GM23248 (cell line): Measurements from ENCODE around the gene RUFY3.
"Not testable (repeated sequence)": the region's sequence is repeated elsewhere in the genome, so short reads cannot be mapped to it uniquely, and the experiment has no call there.

Experiments used
- EZH2 ChIP-seq: fragments of 200-600 bp; sonication (generic); IDR thresholded peaks from 2 replicates; pipeline ENCODE4 v1.6.1; 2018; ENCODE audit warnings: antibody characterized with exemption, mild to moderate bottlenecking; ENCODE audit not compliant: insufficient read depth, poor library complexity, severe bottlenecking
- EZH2phosphoT487 ChIP-seq: fragments of 200-600 bp; sonication (generic); IDR thresholded peaks from 2 replicates; pipeline ENCODE4 v1.6.1; 2018; ENCODE audit warnings: antibody characterized with exemption, moderate library complexity, mild to moderate bottlenecking, low read depth; ENCODE audit not compliant: insufficient read depth

GRCh38 chr4:70726515-70726914, 4.8 kb downstream of the RUFY3 start:
- TF ChIP-seq EZH2, EZH2phosphoT487: not testable (repeated sequence)
